Measurements from ENCODE around the gene LTBP3. TPM values are rescaled to one million over a fixed set of nuclear protein-coding genes. Genes with fewer than 3 reads are reported as not detected.
A peak's percentile ranks its signal among the peaks of the same experiment; 100 is the strongest.

LTBP3 gene
- polyA plus RNA-seq, 10 donors: 104 to 189 (median 128) TPM

DNA sequence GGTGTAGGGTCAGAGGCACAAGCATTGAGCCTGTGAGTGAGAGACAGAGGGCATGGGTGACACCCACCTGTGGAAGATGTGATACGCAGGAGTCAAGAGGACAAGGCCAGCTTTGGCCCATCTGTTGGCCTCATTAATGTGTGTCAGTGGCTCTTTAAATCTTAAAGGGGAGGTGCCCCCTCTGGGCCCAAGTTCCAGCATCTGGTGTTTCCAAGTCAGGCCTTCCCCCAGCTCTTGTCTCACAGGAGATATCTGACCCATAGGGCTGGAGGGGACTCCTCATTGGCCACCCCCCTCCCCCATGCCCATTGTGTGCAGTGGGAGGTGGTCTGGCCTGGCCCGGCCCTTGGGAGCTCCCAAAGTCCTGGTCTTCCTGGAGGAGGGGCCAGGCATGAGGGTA, 28.5 kb upstream of the LTBP3 start:
- peak in 2 of 3 donors; percentile 27 to 58 for DNase-seq

DNA sequence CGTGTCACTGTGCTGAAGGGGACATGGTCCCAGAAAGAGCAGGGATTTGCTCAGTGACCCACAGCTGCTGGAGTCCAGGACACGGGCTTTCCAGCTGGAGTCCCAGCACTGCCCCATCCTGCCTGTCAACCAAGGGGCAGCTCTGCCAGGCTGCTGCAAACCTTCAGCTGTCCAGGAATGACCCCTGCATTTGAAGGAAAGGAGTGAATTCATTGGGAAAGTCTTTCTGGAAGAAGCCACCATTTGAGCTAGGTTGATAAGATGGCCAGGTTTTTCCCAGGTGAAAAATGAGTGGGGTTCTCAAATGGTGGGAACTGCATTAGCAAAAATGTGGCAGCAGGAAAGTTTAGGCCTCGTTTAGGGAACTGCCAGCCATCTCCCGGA, 28.1 kb upstream of the LTBP3 start:
- DNase-seq: no peak

DNA sequence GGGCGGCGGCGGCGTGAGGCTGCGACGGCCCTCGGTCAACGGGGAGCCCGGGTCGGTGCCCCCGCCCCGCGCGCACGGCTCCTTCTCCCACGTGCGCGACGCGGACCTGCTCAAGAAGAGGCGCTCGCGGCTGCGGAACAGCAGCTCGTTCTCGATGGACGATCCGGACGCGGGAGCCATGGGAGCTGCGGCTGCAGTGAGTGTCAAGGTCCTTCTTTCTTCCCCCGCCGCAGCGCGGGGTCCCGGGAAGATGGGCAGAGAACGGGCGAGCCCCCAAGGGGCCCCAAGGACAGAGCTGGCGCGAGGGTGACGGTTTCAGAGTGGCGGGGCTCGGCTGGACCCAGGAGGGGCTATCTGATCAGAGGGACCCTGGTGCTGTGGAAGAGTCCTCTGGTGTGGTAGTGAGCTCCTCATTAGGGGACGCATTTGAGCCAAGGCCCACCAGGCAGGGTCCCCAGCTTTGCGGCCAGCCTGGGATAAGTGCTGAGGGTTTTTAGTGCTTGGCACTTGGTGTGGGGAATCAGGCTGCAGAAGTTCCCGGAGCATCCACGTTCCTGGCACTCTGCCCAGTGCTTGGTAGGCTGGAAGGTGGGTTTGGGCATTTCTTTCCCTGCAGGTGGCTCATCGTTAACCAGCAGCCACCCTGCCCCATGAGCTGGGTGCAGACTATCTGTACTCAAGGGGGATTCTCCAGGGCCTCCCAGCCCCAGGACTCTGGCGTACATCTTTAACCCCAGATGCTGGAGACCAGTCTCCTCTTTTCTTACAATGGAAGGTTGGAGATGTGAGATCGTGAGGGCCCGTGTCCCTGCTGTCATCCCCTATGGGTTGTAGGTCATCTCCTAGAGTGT, 27.5 kb upstream of the LTBP3 start:
- no peak for DNase-seq

DNA sequence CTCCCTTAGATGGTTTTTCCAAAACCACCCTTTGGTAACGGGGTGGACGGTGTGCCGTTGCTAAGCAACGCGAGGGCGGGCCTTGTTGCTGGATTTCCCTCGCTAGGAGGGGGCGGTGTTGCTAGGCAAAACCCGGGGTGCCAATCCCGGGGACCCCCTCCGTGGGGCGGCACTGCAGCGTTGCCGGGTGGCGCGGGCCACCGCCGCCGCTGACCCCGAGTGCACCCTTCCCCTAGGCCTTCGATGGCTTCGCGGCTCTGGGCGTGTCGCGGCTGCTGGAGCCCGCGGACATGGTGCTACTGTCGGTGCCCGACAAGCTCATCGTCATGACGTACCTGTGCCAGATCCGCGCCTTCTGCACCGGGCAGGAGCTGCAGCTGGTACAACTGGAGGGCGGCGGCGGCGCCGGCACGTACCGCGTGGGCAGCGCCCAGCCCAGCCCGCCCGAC, 26.6 kb upstream of the LTBP3 start:
- DNase-seq: peak in 1 of 3 donors; percentile 43

DNA sequence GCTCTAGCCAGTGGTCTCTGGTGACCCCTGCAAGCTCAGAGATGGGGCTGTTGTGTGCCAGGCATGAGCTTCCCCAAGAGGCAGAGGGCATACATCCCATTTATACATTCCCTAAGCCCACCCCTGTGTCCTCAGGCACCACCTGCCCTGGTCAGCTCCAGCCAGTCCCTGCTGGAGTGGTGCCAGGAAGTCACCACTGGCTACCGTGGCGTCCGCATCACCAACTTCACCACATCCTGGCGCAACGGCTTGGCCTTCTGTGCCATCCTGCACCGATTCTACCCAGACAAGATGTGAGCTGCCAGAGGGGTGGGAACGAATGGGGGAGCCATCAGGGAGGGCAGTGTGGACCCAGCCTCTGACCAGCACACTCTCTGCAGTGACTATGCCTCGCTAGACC, 25.9 kb upstream of the LTBP3 start:
- no peak for DNase-seq

DNA sequence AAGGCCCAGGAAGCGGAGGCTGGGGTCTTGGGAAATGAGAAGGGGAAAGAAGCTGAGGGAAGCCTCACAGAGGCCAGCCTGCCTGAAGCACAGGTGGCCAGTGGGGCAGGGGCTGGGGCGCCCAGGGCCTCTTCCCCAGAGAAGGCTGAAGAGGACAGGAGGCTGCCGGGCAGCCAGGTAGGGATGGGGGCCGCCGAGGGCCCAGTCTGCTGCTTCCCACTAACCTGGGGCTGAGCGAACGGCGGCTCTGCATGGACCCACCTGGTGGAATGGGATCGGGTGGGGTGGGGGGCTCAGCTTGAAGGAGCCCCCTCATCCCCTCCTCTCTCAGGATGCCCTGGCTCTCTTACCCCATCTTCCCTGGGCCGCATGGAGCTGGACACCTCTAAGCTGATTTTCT, 25.4 kb upstream of the LTBP3 start:
- no peak for DNase-seq

DNA sequence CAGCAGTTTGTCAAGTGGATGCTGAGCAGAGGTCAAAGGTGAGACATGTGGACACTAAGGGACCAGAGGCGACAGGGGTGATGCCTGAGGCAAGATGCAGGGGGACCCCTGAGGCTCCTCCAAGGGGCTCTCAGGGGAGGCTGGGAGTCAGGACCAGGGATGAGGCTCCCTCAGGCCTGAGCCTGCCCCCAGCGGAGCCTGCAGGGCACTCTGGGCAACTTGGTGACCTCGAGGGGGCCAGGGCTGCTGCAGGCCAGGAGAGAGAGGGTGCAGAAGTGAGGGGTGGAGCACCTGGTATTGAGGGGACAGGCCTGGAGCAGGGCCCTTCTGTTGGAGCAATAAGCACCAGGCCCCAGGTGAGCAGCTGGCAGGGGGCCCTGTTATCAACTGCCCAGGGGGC, 23.8 kb upstream of the LTBP3 start:
- DNase-seq: no peak

DNA sequence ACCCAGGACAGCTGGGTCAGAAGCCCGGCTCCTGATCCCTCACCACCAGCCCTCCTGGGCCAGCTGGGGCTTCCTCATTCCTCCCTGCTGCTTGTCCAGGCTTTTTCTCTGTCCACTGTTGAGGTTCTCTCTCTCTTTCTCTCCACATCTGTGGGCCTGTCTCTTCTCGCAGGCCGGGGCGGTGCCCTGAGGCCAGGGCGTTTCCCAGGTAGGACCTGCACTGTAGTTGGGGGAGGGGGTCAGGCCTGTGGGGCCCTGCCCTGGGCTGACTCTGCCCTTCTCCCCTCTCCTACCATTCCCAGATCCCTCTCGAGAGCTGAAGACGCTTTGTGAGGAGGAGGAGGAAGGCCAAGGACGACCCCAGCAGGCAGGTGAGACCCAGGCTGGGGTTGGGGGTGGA, 22.6 kb upstream of the LTBP3 start:
- DNase-seq: no peak

DNA sequence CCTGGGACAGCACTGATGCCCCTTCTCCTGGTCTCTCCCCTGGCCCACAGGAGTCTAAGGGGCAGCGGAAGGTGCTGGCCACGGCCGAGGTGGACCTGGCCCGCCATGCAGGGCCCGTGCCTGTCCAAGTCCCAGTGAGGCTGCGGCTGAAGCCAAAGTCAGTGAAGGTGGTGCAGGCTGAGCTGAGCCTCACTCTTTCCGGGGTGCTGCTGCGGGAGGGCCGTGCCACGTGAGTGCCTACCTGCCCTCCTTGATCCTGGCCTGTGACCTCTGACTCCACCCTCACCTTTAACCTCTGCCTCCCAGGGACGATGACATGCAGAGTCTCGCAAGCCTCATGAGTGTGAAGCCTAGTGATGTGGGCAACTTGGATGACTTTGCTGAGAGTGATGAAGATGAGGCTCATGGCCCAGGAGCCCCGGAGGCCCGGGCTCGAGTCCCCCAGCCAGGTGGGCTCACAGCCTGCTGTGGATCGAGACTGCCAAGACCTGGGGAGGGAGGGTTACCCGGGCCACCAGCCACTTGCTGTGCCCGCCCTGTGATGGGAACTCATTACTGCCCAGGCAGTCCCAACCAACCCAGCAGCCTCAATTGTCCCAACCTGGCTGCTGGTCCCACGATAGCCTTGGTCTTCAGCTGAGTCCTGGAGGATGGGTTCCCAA, 22.0 kb upstream of the LTBP3 start:
- no peak for DNase-seq

DNA sequence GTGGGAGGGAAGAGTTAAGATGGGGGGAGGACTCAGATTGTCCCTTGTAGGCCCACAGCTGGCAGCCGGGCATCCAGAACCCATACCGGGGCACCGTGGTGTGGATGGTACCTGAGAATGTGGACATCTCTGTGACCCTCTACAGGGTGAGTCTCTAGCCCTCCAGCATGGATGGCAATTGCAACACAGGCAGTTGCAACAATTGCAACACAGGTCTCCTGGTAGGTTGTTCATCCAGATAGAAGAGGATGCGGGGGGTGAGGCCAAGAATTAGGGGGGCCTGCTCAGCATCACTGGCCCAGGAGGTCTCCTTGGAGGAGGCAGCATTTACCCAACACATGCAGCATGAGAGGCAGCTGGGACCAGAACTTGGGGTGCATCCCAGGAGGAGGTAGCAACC, 21.1 kb upstream of the LTBP3 start:
- DNase-seq: no peak

DNA sequence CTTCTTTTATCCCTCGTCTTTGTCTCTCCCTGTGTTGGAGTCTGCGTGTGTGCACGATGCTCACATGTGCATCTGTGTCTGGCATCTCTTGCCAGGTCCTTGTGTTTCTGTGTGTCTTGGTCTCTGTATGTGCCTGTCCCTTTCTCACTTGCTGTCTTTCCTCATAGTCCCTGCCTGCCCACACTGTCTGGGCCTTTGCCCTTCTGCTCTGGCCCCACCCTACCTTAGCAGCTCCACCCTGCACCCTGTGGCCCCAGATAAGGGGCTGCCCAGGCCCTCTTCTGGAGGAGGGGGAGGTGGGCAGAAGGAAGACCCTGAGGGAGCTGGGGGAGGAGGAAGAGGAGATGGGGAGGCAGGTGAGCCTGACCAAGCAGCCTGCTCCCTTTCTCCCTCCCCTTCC, 20.5 kb upstream of the LTBP3 start:
- no peak for DNase-seq

DNA sequence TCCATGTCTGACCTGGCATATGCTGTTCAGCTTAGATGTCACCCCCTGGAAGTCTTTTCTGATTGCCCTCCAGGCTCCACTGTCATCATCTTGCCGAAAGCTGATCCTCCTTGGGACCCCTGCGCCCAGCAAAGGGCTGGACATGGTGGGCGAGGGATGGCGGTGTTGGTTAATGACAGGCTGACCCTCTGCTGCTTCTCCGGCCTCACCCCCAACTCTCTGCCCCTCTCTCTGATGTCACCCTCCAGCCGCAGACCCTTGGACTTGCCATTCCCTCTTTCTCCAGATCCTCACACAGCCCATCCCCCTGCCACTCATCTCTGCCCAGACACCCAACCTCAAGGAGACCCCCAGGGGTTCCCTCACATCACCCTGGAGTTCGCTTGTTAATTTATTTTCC, 20.0 kb upstream of the LTBP3 start:
- no peak for DNase-seq

DNA sequence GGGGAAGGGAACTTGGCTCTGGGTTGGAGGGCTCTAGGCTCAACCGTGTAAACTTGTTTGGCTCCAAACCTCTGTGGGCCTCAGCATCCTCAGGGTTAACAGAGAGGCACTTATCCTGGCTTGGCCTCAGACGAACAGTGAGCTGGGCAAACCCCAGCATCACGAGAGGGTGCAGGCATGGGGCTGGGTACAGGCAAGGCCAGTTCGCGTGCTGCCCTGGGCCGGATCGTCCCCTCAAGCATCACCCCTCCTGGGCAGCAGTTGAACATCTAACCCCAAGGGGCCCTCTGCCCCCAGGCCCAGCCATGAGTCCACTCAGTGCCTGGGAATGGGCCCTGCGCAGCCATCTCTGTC, 19.6 kb upstream of the LTBP3 start:
- DNase-seq: no peak

DNA sequence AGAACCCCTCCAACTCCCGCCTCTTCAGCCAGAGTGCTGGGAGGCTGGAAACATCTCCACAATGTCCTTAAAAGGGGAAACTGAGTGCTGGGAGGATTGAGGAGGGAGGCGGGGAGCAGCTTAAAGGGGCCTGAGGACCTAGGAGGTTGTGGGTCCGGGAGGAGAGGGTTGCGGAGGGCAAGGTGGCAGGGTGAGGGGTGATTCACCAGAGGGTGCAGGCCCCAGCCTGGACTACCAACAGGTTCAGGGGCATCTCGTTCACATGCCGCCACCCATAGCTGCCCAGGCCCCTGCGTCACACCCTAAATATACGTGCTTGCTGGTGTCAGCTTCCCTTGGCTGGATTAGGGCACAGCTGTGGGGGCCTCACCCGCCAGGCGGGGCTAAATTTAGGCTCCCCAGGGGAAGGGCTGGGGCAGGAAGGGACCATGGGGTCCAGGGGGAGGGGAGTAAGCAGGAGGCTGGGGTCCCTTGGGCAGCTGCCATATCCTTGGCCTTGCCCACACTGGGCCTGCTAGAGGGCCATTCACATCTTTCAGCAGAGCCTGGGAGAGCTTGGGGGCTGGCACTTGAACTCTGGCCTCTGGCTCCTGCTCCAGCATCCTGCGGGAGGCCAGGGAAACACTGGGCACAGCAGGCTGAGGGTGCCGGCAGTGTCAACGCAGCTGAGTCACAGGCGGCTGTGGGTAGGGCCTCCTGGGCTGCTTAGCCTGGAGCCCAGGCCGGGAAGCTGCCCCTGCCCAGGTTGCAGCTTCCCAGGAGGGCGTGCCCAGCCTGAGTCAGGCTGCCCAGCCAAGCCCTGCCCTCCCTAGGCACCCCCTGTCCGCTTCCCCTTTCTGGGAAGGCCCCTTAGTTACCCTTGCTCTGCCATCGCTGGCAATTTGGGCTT, 19.0 kb upstream of the LTBP3 start:
- DNase-seq: peak; percentile 69 to 72 (median 71)

DNA sequence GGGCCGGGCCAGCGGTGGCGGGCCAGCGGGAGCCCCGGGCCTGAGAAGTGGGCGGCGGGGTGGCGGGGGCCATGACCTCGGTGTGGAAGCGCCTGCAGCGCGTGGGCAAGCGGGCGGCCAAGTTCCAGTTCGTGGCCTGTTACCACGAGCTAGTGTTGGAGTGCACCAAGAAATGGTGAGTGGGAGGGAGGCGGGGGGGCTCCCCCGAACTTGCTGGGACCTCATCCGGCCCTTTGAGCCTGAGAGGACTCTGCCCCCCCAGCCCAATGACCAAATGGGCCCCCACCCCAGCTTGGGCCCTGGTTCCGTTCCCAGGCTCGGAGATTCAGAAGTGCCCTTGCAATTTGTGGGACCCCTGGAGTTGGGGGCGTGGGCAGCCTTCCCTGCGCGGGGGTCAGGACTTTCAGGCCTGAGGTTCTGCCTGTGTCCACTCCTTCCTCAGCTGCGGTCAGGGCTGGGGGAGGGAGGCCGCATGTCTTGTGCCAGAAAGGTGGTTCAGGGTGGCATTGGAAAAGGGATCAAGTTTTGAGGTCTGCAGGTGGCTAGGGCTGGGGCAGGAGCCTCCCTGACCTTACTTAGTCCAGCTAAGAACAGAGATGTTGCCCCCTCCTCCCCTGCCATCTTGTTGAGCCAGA, 18.2 kb upstream of the LTBP3 start:
- no peak for DNase-seq

DNA sequence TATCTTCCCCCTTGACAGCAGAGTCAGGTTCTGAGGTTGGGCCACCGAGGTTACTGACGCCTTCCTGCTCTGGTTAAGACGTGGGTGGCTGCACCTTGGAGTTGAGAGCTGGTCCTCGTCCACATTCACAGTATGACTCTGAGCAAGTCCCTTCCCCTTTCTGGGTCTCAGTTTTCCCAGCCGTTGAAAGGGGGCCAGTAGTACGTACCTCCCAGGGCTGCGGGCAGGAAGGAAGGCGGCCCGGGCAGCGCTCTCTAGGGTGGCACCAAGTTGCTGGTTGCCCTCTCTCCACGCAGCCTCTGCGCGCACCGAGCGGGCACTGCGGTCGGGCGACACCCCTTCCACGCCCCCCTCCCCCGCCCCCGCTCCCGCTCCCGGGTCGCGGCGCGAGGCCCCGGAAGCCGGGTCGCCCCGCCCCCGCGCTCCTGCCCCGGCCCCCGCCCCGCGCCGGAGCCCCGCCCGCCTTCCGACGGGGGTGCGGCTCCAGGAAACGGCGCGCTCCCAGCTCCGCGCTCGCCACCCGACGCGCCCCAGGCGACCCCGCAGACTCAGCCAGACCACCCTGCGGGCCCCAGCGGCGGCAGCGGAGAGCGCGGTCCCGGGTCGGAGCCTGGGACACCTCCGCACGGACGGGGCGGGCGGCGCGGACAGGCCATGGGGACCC, 17.5 kb upstream of the LTBP3 start, which contains the start of gene EHBP1L1:
EHBP1L1 (plus strand) TSS at position 486 of the 664 bp plus-strand sequence. CDS start 250 bp downstream, outside the sequence.
- peak in 2 of 3 donors; percentile 72 to 76 for DNase-seq

DNA sequence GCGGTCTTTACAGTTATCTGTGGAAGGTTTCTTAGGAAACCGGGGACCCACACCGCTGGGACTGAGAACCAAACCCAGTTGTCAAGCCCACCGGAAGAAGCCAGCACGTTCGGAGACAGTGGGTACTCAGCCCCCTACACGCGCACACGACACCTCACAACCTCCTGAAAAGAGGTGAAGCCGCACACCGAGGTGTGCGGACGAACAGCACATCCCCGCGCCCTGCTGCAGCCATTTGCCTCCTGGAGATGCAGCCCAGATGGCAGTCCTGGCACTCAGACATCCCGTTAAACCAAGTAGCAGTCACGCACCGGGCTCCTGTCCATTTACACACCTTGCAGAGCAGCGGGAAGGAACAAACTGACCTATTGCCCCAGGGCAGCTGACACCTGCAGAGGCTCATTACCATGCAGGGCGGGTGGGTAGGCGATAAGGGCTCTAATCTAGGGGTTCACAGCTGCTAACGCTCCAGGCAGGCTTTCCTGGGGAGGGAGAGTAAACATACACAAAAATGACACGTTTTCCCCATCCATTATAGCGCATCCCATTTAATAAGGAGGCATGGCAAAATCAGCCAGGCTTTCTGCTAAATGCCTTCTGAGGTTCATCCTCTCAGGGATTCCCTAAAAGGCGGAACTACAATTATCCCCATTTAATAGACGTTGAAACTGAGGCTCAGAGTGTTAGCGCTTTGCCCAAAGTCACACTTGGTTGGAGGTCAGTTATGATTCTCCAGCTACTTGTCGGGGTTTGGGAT, 16.8 kb upstream of the LTBP3 start:
- DNase-seq: no peak

DNA sequence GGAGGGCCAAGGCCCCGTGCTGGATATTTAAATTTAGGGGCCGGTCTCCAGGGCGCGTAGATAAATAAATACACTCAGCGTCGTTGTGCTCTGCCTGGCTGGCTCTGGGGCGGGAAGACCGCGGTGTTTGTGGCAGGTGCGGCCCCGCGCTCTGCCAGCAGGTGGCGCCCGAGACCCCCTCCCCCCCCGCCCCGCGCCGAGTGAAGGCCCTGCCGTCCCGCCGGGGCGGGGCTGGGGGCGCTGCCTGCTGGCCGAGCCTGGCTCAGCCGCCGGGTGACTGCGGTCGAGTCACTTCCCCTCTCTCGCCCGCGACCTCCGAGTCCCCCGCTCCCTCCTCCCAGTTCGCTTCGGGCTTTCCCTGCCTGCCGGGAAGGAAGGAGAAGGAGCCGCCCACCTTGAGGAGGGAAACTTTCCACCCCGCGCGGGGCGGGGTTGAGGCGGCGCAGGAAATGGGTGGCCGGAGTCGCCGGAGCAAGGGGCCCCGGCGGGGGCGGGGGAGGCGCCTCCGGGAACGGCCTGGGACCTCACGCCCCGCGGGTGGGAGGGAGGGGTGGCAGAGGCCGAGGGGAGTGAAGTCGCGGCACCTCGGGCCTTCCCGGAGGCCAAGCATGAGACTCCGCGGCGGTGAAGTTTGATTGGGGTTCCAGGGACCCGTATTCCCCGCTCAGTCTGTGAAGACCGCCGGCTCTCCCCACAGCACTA, 16.1 kb upstream of the LTBP3 start:
- peak; percentile 93 to 98 (median 94) for DNase-seq

DNA sequence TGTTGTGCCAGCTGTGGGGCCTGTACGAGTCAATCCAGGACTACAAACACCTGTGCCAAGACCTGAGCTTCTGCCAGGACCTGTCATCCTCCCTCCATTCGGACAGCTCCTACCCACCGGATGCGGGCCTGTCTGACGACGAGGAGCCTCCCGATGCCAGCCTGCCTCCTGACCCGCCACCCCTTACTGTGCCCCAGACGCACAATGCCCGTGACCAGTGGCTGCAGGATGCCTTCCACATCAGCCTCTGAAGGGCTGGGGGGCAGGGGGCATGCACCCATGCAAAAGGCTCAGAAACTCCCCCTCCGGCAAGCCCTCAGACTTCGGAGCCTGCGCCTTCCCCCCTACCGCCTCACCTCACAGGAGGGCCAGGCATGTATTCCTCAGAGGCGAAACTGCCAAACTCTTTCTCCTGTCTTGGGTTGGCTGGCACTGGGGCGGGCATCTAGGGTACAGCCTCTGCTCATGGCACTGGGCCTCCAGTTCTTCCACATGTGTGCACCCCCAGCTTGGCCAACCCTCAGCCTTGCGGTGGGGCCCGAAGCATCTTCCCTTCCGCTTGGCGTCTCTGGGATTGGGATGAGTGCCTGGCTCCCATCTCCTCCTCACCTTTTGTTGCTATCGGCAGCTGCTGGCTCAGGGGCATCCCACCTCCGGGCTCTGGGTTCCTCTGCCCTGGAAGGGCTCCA, 15.4 kb upstream of the LTBP3 start:
- DNase-seq: no peak

All from muscle of back (tissue), 11 donors.